ENCODE results near the gene SPCS1.

Gene SPCS1

DNA sequence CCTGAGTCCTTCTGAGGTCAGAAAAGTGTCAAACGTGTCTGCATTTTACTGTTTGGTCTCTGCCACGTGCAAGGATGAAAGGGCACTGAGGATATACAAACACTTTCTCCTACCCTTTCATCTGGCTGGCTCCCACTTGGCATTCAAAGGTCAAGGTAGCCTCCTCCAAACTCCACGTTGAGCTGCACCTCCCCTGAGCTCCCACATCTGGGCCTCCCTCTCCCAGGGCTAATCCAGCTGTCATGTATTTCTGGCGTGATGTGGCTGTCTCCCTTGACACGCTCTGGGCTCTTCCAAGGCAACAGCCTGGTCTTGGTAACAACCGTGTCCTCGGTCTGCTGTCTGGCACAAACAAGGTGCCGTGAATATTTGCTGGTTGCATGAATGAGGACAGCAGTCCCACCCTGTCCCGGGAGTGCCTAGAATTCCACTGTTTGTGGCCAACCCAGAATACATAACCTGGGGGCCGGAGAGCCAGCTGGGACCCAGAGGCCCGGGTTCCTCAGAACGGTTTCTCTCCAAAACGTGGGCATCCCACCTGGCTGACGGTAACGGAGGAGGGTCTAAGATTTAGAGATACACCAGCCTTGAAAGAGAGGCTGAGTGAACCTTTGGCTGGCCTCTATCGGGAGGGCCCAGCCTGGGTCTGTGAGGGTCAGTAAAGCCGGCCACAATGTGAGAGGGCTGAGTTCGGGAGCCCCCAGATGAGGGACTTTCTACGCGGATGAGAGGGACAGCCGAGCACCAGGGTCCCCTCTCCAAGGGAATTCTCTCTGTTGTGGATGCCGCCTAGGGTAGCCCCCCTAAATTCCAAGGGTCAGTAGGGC is 1.1 kb upstream of the SPCS1 start:
- Histone ChIP-seq H3K36me3 (ENCODE audit: control insufficient read depth in 1 of 2, insufficient read depth in 2 of 2, low read length in 2 of 2) (peaks cover under 1 to 2% of the 10 kb centered on the region in 2 experiments), H3K4ac (ENCODE audit: low read depth, low read length) (peak overlapping the region; percentile 65), H3K27ac (ENCODE audit: low read depth, low read length) (no peak overlapping the region), H3K27me3 (ENCODE audit: insufficient read depth, low read length) (no peaks in the 10 kb centered on the region), H3K4me2 (ENCODE audit: low read length) (peak overlapping the region; percentile 79), H3K79me2 (ENCODE audit: control insufficient read depth, insufficient read depth, low read length, poor library complexity) (peaks cover 10% of the 10 kb centered on the region), H2BK12ac (ENCODE audit: low read length) (no peak overlapping the region), H2BK120ac (ENCODE audit: insufficient read depth, low read length, poor library complexity) (peak overlapping the region; percentile 65), H3K4me3 (ENCODE audit: low read depth, low read length) (peak overlapping the region; percentile 96), H2AFZ (ENCODE audit: insufficient read depth, low read length, poor library complexity) (peak overlapping the region; percentile 94), H3K9me3 (ENCODE audit: insufficient read depth, low read depth, low read length) (peaks cover 4% of the 10 kb centered on the region), H4K12ac (ENCODE audit: low read depth, low read length) (peak overlapping the region; percentile 93), H3K23ac (ENCODE audit: low read length) (no peak overlapping the region), H2BK5ac (ENCODE audit: low read depth, low read length, poor library complexity) (peak overlapping the region; percentile 79), H4K91ac (ENCODE audit: low read depth, low read length) (peak overlapping the region; percentile 96), H3K9ac (ENCODE audit: low read length) (peak overlapping the region; percentile 81), H3K79me1 (ENCODE audit: low read length) (peaks cover 13% of the 10 kb centered on the region), H2AK5ac (ENCODE audit: low read length) (peak overlapping the region; percentile 39), H3K4me1 (ENCODE audit: control insufficient read depth in 1 of 2, insufficient read depth in 2 of 2, low read length in 2 of 2) (peaks cover 3 to 8% of the 10 kb centered on the region in 2 experiments), H3K18ac (ENCODE audit: low read length) (peak overlapping the region; percentile 47), H4K8ac (ENCODE audit: low read depth, low read length) (peak overlapping the region; percentile 97), H3K14ac (ENCODE audit: low read length) (peak overlapping the region; percentile 97)
- DNase-seq, result peak; percentile 54 to 74
- no CpG with 5 or more reads among the region's 22 CpGs for WGBS (ENCODE audit: extremely low coverage, insufficient coverage, insufficient read length)

GRCh38 chr3:52705438-52705687 is 543 bp upstream of the SPCS1 start:
- Histone ChIP-seq H3K9me3 (ENCODE audit: insufficient read depth, low read depth, low read length) (peaks cover 4% of the 10 kb centered on the region), H3K14ac (ENCODE audit: low read length) (peak overlapping the region; percentile 97), H2AFZ (ENCODE audit: insufficient read depth, low read length, poor library complexity) (peak overlapping the region; percentile 94), H3K27ac (ENCODE audit: low read depth, low read length) (peak overlapping the region; percentile 78), H4K8ac (ENCODE audit: low read depth, low read length) (peak overlapping the region; percentile 97), H2BK5ac (ENCODE audit: low read depth, low read length, poor library complexity) (peak overlapping the region; percentile 79), H2AK5ac (ENCODE audit: low read length) (peak overlapping the region; percentile 39), H2BK120ac (ENCODE audit: insufficient read depth, low read length, poor library complexity) (peak overlapping the region; percentile 65), H3K18ac (ENCODE audit: low read length) (peak overlapping the region; percentile 92), H3K23ac (ENCODE audit: low read length) (no peak overlapping the region), H3K4me1 (ENCODE audit: control insufficient read depth in 1 of 2, insufficient read depth in 2 of 2, low read length in 2 of 2) (peaks cover 3 to 8% of the 10 kb centered on the region in 2 experiments), H3K27me3 (ENCODE audit: insufficient read depth, low read length) (no peaks in the 10 kb centered on the region), H4K12ac (ENCODE audit: low read depth, low read length) (peak overlapping the region; percentile 93), H2BK12ac (ENCODE audit: low read length) (no peak overlapping the region), H4K91ac (ENCODE audit: low read depth, low read length) (peak overlapping the region; percentile 96), H3K79me2 (ENCODE audit: control insufficient read depth, insufficient read depth, low read length, poor library complexity) (peaks cover 10% of the 10 kb centered on the region), H3K4me3 (ENCODE audit: low read depth, low read length) (peak overlapping the region; percentile 96), H3K36me3 (ENCODE audit: control insufficient read depth in 1 of 2, insufficient read depth in 2 of 2, low read length in 2 of 2) (peaks cover 0 to 2% of the 10 kb centered on the region in 2 experiments), H3K79me1 (ENCODE audit: low read length) (peaks cover 13% of the 10 kb centered on the region), H3K9ac (ENCODE audit: low read length) (peak overlapping the region; percentile 81), H3K4ac (ENCODE audit: low read depth, low read length) (peak overlapping the region; percentile 65), H3K4me2 (ENCODE audit: low read length) (peak overlapping the region; percentile 79)
- no peak for DNase-seq
- no CpG with 5 or more reads among the region's 25 CpGs for WGBS (ENCODE audit: extremely low coverage, insufficient coverage, insufficient read length)

DNA sequence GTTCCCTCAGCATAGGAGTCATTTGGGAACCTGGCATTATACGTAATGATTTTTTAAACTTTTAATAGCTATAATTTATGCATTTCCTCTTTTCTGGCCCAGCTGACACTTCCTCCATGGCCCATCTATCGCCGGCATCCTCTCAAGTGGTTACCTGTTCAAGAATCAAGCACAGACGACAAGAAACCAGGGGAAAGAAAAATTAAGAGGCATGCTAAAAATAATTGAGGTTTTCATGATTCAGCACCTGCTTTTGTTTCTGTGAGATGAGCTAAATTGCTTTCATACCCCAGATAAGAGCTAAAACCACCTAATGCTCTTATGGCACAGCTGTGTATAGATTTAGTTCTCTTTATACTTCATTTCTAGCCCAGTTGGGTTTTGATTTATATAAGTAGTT is 1.7 kb downstream of the SPCS1 start:
- no peak overlapping the region for H3K4me3 ChIP-seq (ENCODE audit: low read depth, low read length)
- H3K9me3 ChIP-seq (ENCODE audit: insufficient read depth, low read depth, low read length), result peaks cover 4% of the 10 kb centered on the region
- H3K18ac ChIP-seq (ENCODE audit: low read length), result no peak overlapping the region
- H4K12ac ChIP-seq (ENCODE audit: low read depth, low read length), result no peak overlapping the region
- H2BK120ac ChIP-seq (ENCODE audit: insufficient read depth, low read length, poor library complexity), result no peak overlapping the region
- no CpG with 5 or more reads among the region's 4 CpGs for WGBS (ENCODE audit: extremely low coverage, insufficient coverage, insufficient read length)
- peaks cover 10% of the 10 kb centered on the region for H3K79me2 ChIP-seq (ENCODE audit: control insufficient read depth, insufficient read depth, low read length, poor library complexity)
- H3K4me1 ChIP-seq (ENCODE audit: control insufficient read depth in 1 of 2, insufficient read depth in 2 of 2, low read length in 2 of 2), result peaks cover 3 to 8% of the 10 kb centered on the region in 2 experiments
- no peak overlapping the region for H4K8ac ChIP-seq (ENCODE audit: low read depth, low read length)
- H3K27ac ChIP-seq (ENCODE audit: low read depth, low read length), result no peak overlapping the region
- DNase-seq, result no peak
- no peak overlapping the region for H2AFZ ChIP-seq (ENCODE audit: insufficient read depth, low read length, poor library complexity)
- no peak overlapping the region for H3K9ac ChIP-seq (ENCODE audit: low read length)
- H3K79me1 ChIP-seq (ENCODE audit: low read length), result peaks cover 13% of the 10 kb centered on the region
- no peaks in the 10 kb centered on the region for H3K27me3 ChIP-seq (ENCODE audit: insufficient read depth, low read length)
- no peak overlapping the region for H3K23ac ChIP-seq (ENCODE audit: low read length)
- no peak overlapping the region for H4K91ac ChIP-seq (ENCODE audit: low read depth, low read length)
- no peak overlapping the region for H3K4ac ChIP-seq (ENCODE audit: low read depth, low read length)
- no peak overlapping the region for H2AK5ac ChIP-seq (ENCODE audit: low read length)
- no peak overlapping the region for H2BK5ac ChIP-seq (ENCODE audit: low read depth, low read length, poor library complexity)
- peaks cover under 1 to 2% of the 10 kb centered on the region in 2 experiments for H3K36me3 ChIP-seq (ENCODE audit: control insufficient read depth in 1 of 2, insufficient read depth in 2 of 2, low read length in 2 of 2)
- no peak overlapping the region for H2BK12ac ChIP-seq (ENCODE audit: low read length)
- no peak overlapping the region for H3K4me2 ChIP-seq (ENCODE audit: low read length)
- no peak overlapping the region for H3K14ac ChIP-seq (ENCODE audit: low read length)

DNA sequence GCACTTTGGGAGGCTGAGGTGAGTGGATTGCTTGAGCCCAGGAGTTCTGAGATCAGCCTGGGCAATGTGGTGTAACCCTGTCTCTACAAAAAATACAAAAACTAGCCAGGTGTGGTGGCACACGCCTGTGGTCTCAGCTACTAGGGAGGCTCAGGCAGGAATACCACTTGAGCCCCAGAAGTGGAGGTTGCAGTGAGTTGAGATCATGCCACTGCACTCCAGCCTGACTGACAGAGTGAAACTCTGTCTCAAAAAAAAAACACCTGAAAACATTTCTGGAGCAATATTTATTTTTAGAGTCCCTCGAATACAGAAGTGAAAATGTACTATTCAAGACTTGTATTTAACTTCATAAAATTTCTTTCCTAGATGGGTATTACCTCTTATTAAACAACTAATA is 4.6 kb downstream of the SPCS1 start:
- H3K27me3 ChIP-seq (ENCODE audit: insufficient read depth, low read length), result no peaks in the 10 kb centered on the region
- no CpG with 5 or more reads among the region's 2 CpGs for whole genome bisulfite sequencing (ENCODE audit: extremely low coverage, insufficient coverage, insufficient read length)

More for the DNA sequence above, 4.6 kb downstream of the SPCS1 start:
- no peak overlapping the region for H3K4ac ChIP-seq (ENCODE audit: low read depth, low read length)
- no peak overlapping the region for H2BK5ac ChIP-seq (ENCODE audit: low read depth, low read length, poor library complexity)
- no peak overlapping the region for H3K9ac ChIP-seq (ENCODE audit: low read length)
- H2AK5ac ChIP-seq (ENCODE audit: low read length), result no peak overlapping the region
- H3K79me2 ChIP-seq (ENCODE audit: control insufficient read depth, insufficient read depth, low read length, poor library complexity), result peaks cover 6% of the 10 kb centered on the region
- no peak overlapping the region for H3K4me3 ChIP-seq (ENCODE audit: low read depth, low read length)
- no peak overlapping the region for H3K4me2 ChIP-seq (ENCODE audit: low read length)
- no peak overlapping the region for H3K14ac ChIP-seq (ENCODE audit: low read length)
- no peak overlapping the region for H4K8ac ChIP-seq (ENCODE audit: low read depth, low read length)
- no peak overlapping the region for H3K18ac ChIP-seq (ENCODE audit: low read length)
- DNase-seq, result no peak
- H3K23ac ChIP-seq (ENCODE audit: low read length), result no peak overlapping the region
- H2BK120ac ChIP-seq (ENCODE audit: insufficient read depth, low read length, poor library complexity), result no peak overlapping the region
- no peak overlapping the region for H4K91ac ChIP-seq (ENCODE audit: low read depth, low read length)
- H3K4me1 ChIP-seq (ENCODE audit: control insufficient read depth in 1 of 2, insufficient read depth in 2 of 2, low read length in 2 of 2), result peaks cover 5 to 11% of the 10 kb centered on the region in 2 experiments
- H3K9me3 ChIP-seq (ENCODE audit: insufficient read depth, low read depth, low read length), result peaks cover 6% of the 10 kb centered on the region
- H4K12ac ChIP-seq (ENCODE audit: low read depth, low read length), result no peak overlapping the region
- H3K36me3 ChIP-seq (ENCODE audit: control insufficient read depth in 1 of 2, insufficient read depth in 2 of 2, low read length in 2 of 2), result peaks cover 2 to 3% of the 10 kb centered on the region in 2 experiments
- peaks cover 7% of the 10 kb centered on the region for H3K79me1 ChIP-seq (ENCODE audit: low read length)
- H2AFZ ChIP-seq (ENCODE audit: insufficient read depth, low read length, poor library complexity), result no peak overlapping the region
- H3K27ac ChIP-seq (ENCODE audit: low read depth, low read length), result no peak overlapping the region
- no peak overlapping the region for H2BK12ac ChIP-seq (ENCODE audit: low read length)
